ENCODE measurements around the gene NKAIN2.
"Not testable (repeated sequence)": the region's sequence is repeated elsewhere in the genome, so short reads cannot be mapped to it uniquely, and the experiment has no call there.

Gene NKAIN2

GRCh38 chr6:124683507-124683906 lies 879.8 kb downstream of the NKAIN2 start:
- Histone ChIP-seq H3K4me3 (ENCODE audit: low read depth in 1 of 2, low read length in 1 of 2) (no peak overlapping the region), H3K27me3 (no peaks in the 10 kb centered on the region), H3K27ac (no peak overlapping the region), H3K9me3 (no peaks in the 10 kb centered on the region), H3K4me1 (ENCODE audit: control insufficient read depth in 1 of 2, insufficient read depth in 1 of 2, low read depth in 1 of 2, low read length in 1 of 2) (no peaks in the 10 kb centered on the region), H3K36me3 (no peaks in the 10 kb centered on the region)
- TF ChIP-seq CTCF (IDR thresholded peaks at IDR 0.05) = no peak

DNA sequence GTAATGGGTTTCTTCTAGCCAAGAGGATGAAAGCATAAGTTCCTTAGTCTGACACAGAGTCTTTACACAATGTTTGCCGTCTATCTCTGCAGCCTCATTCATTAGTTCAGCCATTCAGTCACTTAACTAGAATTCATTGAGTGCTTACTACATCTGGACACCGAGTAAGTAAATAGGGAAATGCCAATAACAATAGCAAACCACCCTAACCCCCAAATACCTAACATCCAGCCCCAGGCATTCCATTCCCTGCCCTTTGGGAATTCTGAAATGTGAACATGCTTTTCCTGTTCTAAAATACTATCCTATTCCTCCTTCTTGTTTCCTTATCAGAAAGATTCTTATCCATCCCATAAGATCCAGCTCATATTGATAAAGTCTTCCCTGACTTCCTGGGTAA lies 881.0 kb downstream of the NKAIN2 start:
- TF ChIP-seq CTCF (IDR thresholded peaks at IDR 0.05) = no peak
- Histone ChIP-seq H3K4me1 (ENCODE audit: control insufficient read depth in 1 of 2, insufficient read depth in 1 of 2, low read depth in 1 of 2, low read length in 1 of 2) (no peaks in the 10 kb centered on the region), H3K4me3 (ENCODE audit: low read depth in 1 of 2, low read length in 1 of 2) (no peak overlapping the region), H3K9me3 (no peaks in the 10 kb centered on the region), H3K27ac (no peak overlapping the region), H3K27me3 (no peaks in the 10 kb centered on the region), H3K36me3 (no peaks in the 10 kb centered on the region)

GRCh38 chr6:124688369-124688768 lies 884.7 kb downstream of the NKAIN2 start:
- TF ChIP-seq CTCF (IDR thresholded peaks at IDR 0.05) = no peak
- Histone ChIP-seq H3K27ac (no peak overlapping the region), H3K36me3 (no peaks in the 10 kb centered on the region), H3K4me1 (ENCODE audit: control insufficient read depth in 1 of 2, insufficient read depth in 1 of 2, low read depth in 1 of 2, low read length in 1 of 2) (no peaks in the 10 kb centered on the region), H3K27me3 (no peaks in the 10 kb centered on the region), H3K4me3 (ENCODE audit: low read depth in 1 of 2, low read length in 1 of 2) (no peak overlapping the region), H3K9me3 (no peaks in the 10 kb centered on the region)

- TF ChIP-seq CTCF (IDR thresholded peaks at IDR 0.05) = no peak
- H3K27me3 ChIP-seq = no peaks in the 10 kb centered on the region
- H3K4me1 ChIP-seq (ENCODE audit: control insufficient read depth in 1 of 2, insufficient read depth in 1 of 2, low read depth in 1 of 2, low read length in 1 of 2) = no peaks in the 10 kb centered on the region
- H3K27ac ChIP-seq = no peak overlapping the region
- no peaks in the 10 kb centered on the region for H3K36me3 ChIP-seq
- no peaks in the 10 kb centered on the region for H3K9me3 ChIP-seq
- H3K4me3 ChIP-seq (ENCODE audit: low read depth in 1 of 2, low read length in 1 of 2) = no peak overlapping the region
These were observed 890.6 kb downstream of the NKAIN2 start for GRCh38 chr6:124694139-124694705.

DNA sequence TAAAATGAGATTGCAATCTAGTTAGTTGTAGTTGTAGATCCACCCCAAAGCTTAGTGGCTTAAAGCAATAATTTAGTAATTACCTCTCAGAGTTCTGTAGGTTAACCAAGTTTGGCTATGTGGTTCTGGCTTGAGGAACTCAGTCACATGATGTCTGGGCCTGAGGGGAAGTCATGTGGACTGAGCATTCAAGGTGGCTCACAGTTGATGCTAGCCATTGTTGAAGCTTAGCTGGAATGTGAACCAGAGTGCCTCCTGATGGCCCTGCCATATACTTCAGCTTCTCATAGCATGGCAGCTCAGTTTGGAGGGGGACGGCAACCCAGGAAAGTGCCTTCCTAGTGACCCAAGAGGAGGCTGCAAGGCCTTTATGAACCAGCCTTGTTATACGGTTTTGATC lies 895.4 kb downstream of the NKAIN2 start:
- Histone ChIP-seq H3K27ac (no peak overlapping the region), H3K4me3 (ENCODE audit: low read depth in 1 of 2, low read length in 1 of 2) (no peak overlapping the region), H3K36me3 (no peaks in the 10 kb centered on the region), H3K4me1 (ENCODE audit: control insufficient read depth in 1 of 2, insufficient read depth in 1 of 2, low read depth in 1 of 2, low read length in 1 of 2) (no peaks in the 10 kb centered on the region), H3K27me3 (no peaks in the 10 kb centered on the region), H3K9me3 (no peaks in the 10 kb centered on the region)
- no peak for TF ChIP-seq CTCF (IDR thresholded peaks at IDR 0.05)

- Histone ChIP-seq H3K27ac (no peak overlapping the region), H3K27me3 (no peaks in the 10 kb centered on the region), H3K9me3 (no peaks in the 10 kb centered on the region), H3K36me3 (no peaks in the 10 kb centered on the region), H3K4me3 (ENCODE audit: low read depth in 1 of 2, low read length in 1 of 2) (no peak overlapping the region), H3K4me1 (ENCODE audit: control insufficient read depth in 1 of 2, insufficient read depth in 1 of 2, low read depth in 1 of 2, low read length in 1 of 2) (no peaks in the 10 kb centered on the region)
- TF ChIP-seq CTCF (IDR thresholded peaks at IDR 0.05) = no peak
These were observed 899.9 kb downstream of the NKAIN2 start for GRCh38 chr6:124703541-124703940.

DNA sequence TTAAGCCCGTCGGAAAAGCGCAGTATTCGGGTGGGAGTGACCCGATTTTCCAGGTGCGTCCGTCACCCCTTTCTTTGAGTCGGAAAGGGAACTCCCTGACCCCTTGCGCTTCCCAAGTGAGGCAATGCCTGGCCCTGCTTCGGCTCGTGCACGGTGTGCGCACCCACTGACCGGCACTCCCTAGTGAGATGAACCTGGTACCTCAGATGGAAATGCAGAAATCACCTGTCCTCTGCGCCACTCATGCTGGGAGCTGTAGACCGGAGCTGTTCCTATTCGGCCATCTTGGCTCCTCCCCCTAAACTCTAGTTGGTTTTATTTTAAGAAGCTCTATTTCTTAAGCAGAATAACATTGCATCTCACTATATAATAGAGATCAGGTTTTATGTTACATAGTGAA lies 908.9 kb downstream of the NKAIN2 start:
- not testable (repeated sequence) for H3K4me1 ChIP-seq (ENCODE audit: control insufficient read depth in 1 of 2, insufficient read depth in 1 of 2, low read depth in 1 of 2, low read length in 1 of 2); H3K27ac ChIP-seq; H3K27me3 ChIP-seq; H3K9me3 ChIP-seq; H3K36me3 ChIP-seq; H3K4me3 ChIP-seq (ENCODE audit: low read depth in 1 of 2, low read length in 1 of 2)
